IPS-20b (cell line): ENCODE data around the gene TMC5.
A peak's percentile ranks its signal among the peaks of the same experiment; 100 is the strongest.

ENCODE experiments used
- H3K27ac ChIP-seq: one replicate; pipeline ENCODE4 v1.5.1; 2013; ENCODE audit warnings: low read length
- H3K27me3 ChIP-seq: 2 replicates; pipeline ENCODE4 v1.6.1; 2013; ENCODE audit warnings: mild to moderate bottlenecking, low read length, inconsistent platforms; ENCODE audit not compliant: insufficient read depth
- H3K36me3 ChIP-seq: 2 replicates; pipeline ENCODE4 v1.6.1; 2013; ENCODE audit warnings: low read depth, mild to moderate bottlenecking, inconsistent platforms, low read length, moderate library complexity; ENCODE audit not compliant: insufficient read depth
- H3K4me1 ChIP-seq: 2 replicates; pipeline ENCODE4 v1.6.1; 2013; ENCODE audit warnings: mild to moderate bottlenecking, control low read depth, inconsistent platforms, low read length, moderate library complexity; ENCODE audit not compliant: insufficient read depth
- H3K4me3 ChIP-seq: 2 replicates; pipeline ENCODE4 v1.5.1; 2013; ENCODE audit warnings: mild to moderate bottlenecking, low read length, inconsistent platforms
- H3K9ac ChIP-seq: 2 replicates; pipeline ENCODE4 v1.6.1; 2013; ENCODE audit warnings: low read depth, mild to moderate bottlenecking, inconsistent platforms, low read length, moderate library complexity
- H3K9me3 ChIP-seq: 2 replicates; pipeline ENCODE4 v1.6.1; 2013; ENCODE audit warnings: mild to moderate bottlenecking, low read depth, low read length, inconsistent platforms; ENCODE audit not compliant: insufficient read depth

The TMC5 gene

GRCh38 chr16:19515757-19516156 lies 98.1 kb downstream of the TMC5 start:
- Histone ChIP-seq H3K27ac (no peak overlapping the region), H3K27me3 (no peaks in the 10 kb centered on the region), H3K36me3 (peaks cover 60% of the 10 kb centered on the region), H3K4me3 (no peak overlapping the region), H3K9me3 (no peaks in the 10 kb centered on the region), H3K9ac (no peak overlapping the region), H3K4me1 (0 out of 2 replicates have a peak, but pooled peaks cover 7% of the 10 kb centered on the region)

GRCh38 chr16:19517424-19518089 lies 99.9 kb downstream of the TMC5 start:
- Histone ChIP-seq H3K9ac (no peak overlapping the region), H3K27me3 (no peaks in the 10 kb centered on the region), H3K4me3 (no peak overlapping the region), H3K4me1 (peaks cover 12% of the 10 kb centered on the region), H3K9me3 (no peaks in the 10 kb centered on the region), H3K36me3 (peaks cover 47% of the 10 kb centered on the region), H3K27ac (no peak overlapping the region)

- peaks cover 39% of the 10 kb centered on the region for H3K36me3 ChIP-seq
- peaks cover 19% of the 10 kb centered on the region for H3K4me1 ChIP-seq
- no peak overlapping the region for H3K4me3 ChIP-seq
- no peak overlapping the region for H3K9ac ChIP-seq
- H3K27ac ChIP-seq = no peak overlapping the region
- no peaks in the 10 kb centered on the region for H3K9me3 ChIP-seq
- H3K27me3 ChIP-seq = no peaks in the 10 kb centered on the region
These were observed 100.7 kb downstream of the TMC5 start for GRCh38 chr16:19518388-19518787.

- H3K36me3 ChIP-seq = peaks cover 16% of the 10 kb centered on the region
- peak overlapping the region; percentile 83 for H3K4me3 ChIP-seq
- no peak overlapping the region for H3K27ac ChIP-seq
- H3K4me1 ChIP-seq = peaks cover 24% of the 10 kb centered on the region
- H3K9me3 ChIP-seq = no peaks in the 10 kb centered on the region
- H3K9ac ChIP-seq = peak overlapping the region; percentile 89; the same call in 1 of the 2 replicates
- H3K27me3 ChIP-seq = no peaks in the 10 kb centered on the region
These were observed 103.2 kb downstream of the TMC5 start for GRCh38 chr16:19520861-19521331.

- Histone ChIP-seq H3K36me3 (peaks cover 8% of the 10 kb centered on the region), H3K4me3 (peak within 1 kb of the TSS; percentile 83), H3K4me1 (peaks cover 24% of the 10 kb centered on the region), H3K27ac (peak within 1 kb of the TSS; percentile 22), H3K27me3 (no peaks in the 10 kb centered on the region), H3K9ac (peak within 1 kb of the TSS; percentile 89), H3K9me3 (no peaks in the 10 kb centered on the region)
These were observed 104.1 kb downstream of the TMC5 start, which contains the start of gene GDE1 for GRCh38 chr16:19521471-19522396. Gene GDE1, minus strand, starts transcription at chr16:19522098. Its CDS starts 134 bp downstream, at chr16:19521964.

- Histone ChIP-seq H3K36me3 (peaks cover 2% of the 10 kb centered on the region; the same call in 1 of the 2 replicates), H3K4me3 (peak overlapping the region; percentile 83), H3K9ac (peak overlapping the region; percentile 37; the same call in 1 of the 2 replicates), H3K4me1 (peaks cover 24% of the 10 kb centered on the region), H3K27me3 (no peaks in the 10 kb centered on the region), H3K27ac (no peak overlapping the region), H3K9me3 (no peaks in the 10 kb centered on the region)
These were observed 104.7 kb downstream of the TMC5 start for GRCh38 chr16:19522397-19522732.

- H3K9me3 ChIP-seq = no peaks in the 10 kb centered on the region
- peak overlapping the region; percentile 37; the same call in 1 of the 2 replicates for H3K9ac ChIP-seq
- peaks cover 24% of the 10 kb centered on the region for H3K4me1 ChIP-seq
These were observed 105.1 kb downstream of the TMC5 start for GRCh38 chr16:19522760-19523159.

GRCh38 chr16:19523184-19523558 lies 105.5 kb downstream of the TMC5 start:
- no peak overlapping the region for H3K27ac ChIP-seq

More at GRCh38 chr16:19522760-19523159, 105.1 kb downstream of the TMC5 start:
- Histone ChIP-seq H3K36me3 (peaks cover 2% of the 10 kb centered on the region; the same call in 1 of the 2 replicates), H3K27ac (no peak overlapping the region), H3K27me3 (no peaks in the 10 kb centered on the region), H3K4me3 (peak overlapping the region; percentile 83; the same call in 1 of the 2 replicates)

GRCh38 chr16:19523559-19524355 lies 106.1 kb downstream of the TMC5 start, which contains the start of gene CCP110:
Gene CCP110, plus strand, starts transcription at chr16:19523942. Its CDS starts 3,940 bp downstream, at chr16:19527882.
- Histone ChIP-seq H3K4me1 (peaks cover 24% of the 10 kb centered on the region), H3K9ac (peak within 1 kb of the TSS; percentile 85), H3K27ac (peak within 1 kb of the TSS; percentile 2), H3K4me3 (peak within 1 kb of the TSS; percentile 95), H3K9me3 (no peaks in the 10 kb centered on the region), H3K27me3 (no peaks in the 10 kb centered on the region), H3K36me3 (peaks cover 12% of the 10 kb centered on the region)

More at GRCh38 chr16:19523184-19523558, 105.5 kb downstream of the TMC5 start:
- Histone ChIP-seq H3K9me3 (no peaks in the 10 kb centered on the region), H3K36me3 (peaks cover 7% of the 10 kb centered on the region; the same call in 1 of the 2 replicates), H3K9ac (no peak overlapping the region), H3K4me1 (peaks cover 24% of the 10 kb centered on the region), H3K4me3 (no peak overlapping the region), H3K27me3 (no peaks in the 10 kb centered on the region)

- peak overlapping the region; percentile 85 for H3K9ac ChIP-seq
- peaks cover 24% of the 10 kb centered on the region for H3K4me1 ChIP-seq
- no peak overlapping the region for H3K27ac ChIP-seq
- H3K36me3 ChIP-seq = peaks cover 18% of the 10 kb centered on the region
- H3K9me3 ChIP-seq = no peaks in the 10 kb centered on the region
- H3K27me3 ChIP-seq = no peaks in the 10 kb centered on the region
- H3K4me3 ChIP-seq = peak overlapping the region; percentile 95
These were observed 106.6 kb downstream of the TMC5 start for GRCh38 chr16:19524356-19524615.
